Lung microvascular endothelial cell (primary cell): ENCODE results near the gene SERPINA7. TPM values are rescaled to one million over a fixed set of nuclear protein-coding genes. Genes with fewer than 3 reads are reported as not detected.
A peak's percentile ranks its signal among the peaks of the same experiment; 100 is the strongest.
"Not testable (repeated sequence)": the region's sequence is repeated elsewhere in the genome, so short reads cannot be mapped to it uniquely, and the experiment has no call there.

Experiments
- DNase-seq, 2 donors: peaks; one replicate each; pipeline versions ENCODE4 v3.0.0 to v3.0.0-alpha.2; 2010; ENCODE audit warnings: low read depth in 2 of 2
- total RNA-seq: library from RNA; depleted of rRNA; stranded (reverse); fragments of >200 nt; gene quantifications from 2 replicates; pipeline ENCODE4 v1.2.1, GENCODE V29; 2014

Gene SERPINA7
- total RNA-seq, result not detected in 2 replicates

GRCh38 chrX:106038625-106039024 lies at the start of gene SERPINA7:
Gene SERPINA7, minus strand, starts transcription at chrX:106038727. Its CDS starts 1,669 bp downstream, at chrX:106037058.
- no peak for DNase-seq

DNA sequence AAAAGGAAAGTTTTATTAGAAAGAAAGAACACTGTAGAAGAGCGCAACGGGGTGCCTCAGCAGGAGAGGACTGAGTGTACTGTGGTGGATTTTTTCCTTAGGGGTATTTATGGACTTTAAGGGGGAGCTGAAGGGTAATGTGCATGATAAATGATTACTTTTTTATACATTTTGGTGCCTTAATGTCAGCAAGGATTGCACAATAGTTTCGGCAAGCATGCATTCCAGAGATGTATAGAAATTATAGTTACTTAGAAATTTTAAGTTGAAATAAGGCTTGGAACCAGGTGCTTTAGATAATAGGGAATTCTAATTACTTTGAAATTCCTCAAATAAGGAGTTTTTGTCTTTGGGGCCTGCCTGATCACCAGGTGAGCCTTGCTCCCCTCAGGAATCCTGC lies 30.5 kb upstream of the SERPINA7 start:
- no peak for DNase-seq

- DNase-seq, result no peak
Observed at GRCh38 chrX:106050054-106050453, 11.5 kb upstream of the SERPINA7 start.

GRCh38 chrX:106042296-106042695 lies 3.8 kb upstream of the SERPINA7 start:
- no peak for DNase-seq

- no peak for DNase-seq
Observed at GRCh38 chrX:106040861-106041260, 2.3 kb upstream of the SERPINA7 start.

DNA sequence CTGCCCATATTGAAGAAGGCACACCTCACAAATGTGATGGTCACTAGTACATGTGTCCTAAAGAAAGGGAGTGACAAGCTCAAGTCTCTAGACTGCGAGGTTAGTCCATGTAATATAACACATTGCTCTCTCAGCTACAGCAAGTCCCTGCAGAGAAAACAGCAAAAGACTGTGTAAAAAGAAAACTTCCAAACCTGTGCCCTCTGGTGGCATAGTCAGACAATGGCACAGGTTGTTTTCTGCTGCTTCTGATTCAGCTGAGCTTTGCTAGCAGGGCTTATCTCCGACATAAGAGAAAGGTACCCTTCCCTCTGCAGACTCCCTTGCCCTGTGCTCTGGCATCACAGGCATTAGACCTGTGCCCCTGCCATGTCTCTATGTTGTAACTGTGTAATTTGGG lies 1.4 kb upstream of the SERPINA7 start:
- DNase-seq, result peak; percentile 9 to 14

DNA sequence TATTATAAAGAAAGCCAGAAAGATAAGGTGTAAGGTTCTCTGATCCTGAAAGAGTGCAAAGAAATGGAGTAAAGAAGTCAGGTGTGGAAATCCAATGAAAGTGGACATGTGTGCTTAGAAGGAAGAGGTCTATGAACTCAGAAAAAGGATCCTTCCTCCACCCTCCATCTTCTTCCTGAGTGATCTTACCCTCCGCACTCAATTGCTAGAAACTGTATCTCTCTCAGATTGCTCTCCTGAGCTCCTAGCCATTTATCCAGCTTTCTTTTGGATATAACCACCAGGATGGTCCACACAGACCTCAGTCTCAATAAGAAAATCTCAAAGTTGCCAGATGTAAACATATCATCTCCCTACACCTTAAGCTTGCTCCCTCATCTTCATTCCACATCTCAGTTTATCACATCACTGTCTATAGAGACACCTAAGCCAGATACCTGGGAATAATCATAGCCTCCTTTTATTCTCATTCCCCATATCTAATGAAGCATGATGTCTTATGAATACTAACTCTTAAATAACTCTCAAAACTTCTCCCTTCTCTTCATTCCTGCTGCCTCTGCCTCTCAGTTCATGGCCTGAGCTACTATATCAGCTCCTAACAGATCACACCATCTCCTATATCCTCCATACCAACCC lies 573 bp downstream of the SERPINA7 start:
- DNase-seq, result no peak

DNA sequence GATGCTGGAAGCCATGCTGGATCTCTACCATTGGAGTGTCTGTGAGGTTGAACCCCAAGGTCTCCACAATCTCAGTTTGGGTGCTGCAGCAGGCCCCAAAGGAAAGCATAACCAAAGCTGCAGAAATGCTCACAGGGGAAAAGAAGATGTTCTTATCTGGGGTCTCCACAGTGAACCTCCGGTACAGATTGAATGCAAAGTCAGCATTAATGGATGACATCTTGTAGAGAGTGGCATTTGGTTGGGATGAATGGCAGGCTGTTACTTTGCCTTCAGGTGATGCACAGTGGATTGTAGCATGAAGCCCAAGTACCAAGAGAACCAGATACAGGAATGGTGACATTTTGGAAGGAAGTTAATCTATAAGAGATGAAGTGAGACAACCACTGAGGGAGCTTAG lies 1.8 kb downstream of the SERPINA7 start:
- no peak for DNase-seq

- DNase-seq, result no peak
Observed at GRCh38 chrX:106035064-106035463, 3.5 kb downstream of the SERPINA7 start.

DNA sequence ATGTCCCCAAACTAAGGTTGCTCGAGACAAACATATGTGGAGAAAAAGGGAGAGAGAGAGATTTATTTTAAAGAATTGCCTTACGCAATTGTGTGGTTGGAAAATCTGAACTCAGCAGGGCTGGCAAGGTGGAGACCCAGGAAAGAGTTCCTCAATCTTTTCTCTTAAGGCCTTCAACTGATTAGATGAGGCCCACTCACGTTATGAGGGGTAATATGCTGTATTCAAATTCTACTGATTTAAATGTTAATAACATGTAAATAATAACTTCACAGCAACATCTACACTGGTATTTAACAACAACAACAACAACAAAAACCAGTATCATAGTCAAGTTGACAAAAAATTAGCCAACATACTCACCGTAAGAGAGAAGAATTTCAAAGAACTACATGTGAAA lies 14.6 kb downstream of the SERPINA7 start:
- no peak for DNase-seq

DNA sequence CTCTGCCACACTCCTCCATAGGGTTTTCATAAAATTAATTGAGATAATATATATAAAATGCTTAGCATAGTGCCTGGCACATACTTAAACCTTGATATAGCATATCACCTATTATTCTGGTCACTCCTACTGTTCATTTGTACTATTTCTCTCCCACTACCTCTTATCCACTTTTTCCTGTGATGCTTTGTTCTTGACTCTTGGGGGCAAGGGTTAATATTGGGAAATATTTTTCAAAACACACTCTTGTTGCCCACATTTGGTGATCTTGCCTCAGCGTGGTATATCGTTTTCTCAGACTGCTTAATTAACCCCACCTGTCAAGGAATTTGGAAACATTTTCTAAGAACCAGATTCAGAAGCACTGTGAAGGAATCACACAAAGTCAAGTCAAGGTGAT lies 16.3 kb downstream of the SERPINA7 start:
- no peak for DNase-seq

DNA sequence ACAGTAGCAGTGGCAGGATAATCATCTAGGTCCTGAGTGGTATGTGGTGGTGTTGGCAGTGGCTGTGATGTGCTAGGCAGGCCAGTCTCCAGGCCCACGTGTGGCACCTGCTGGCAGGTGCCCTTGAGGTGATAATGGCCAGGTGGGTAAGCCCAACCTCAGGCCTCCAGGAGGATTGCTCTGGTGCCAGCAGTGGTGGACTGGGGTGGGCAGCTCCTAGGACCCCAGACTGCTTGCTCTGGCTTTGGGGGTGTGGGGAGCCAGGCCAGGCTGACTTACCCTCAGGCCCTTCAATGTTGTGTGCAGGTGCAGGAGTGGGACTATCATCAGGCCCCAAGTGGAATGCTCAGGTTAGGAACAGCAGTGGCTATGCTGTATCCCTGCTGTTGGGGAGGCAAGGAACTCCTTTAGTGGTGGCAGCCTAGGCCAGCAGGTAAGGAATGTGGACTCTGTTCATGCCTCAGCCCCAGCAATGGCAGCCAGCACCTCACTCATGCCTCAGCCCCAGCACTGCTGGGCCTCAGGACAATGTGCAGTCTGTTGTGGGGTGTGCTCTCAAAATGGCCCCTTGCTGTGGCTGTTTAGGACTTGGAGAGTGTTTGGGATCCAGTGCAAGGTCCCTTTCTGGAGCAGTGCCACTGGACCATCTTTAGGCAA lies 24.3 kb downstream of the SERPINA7 start:
- no peak for DNase-seq

- DNase-seq, result no peak
Observed at GRCh38 chrX:106009145-106009544, 29.4 kb downstream of the SERPINA7 start.

DNA sequence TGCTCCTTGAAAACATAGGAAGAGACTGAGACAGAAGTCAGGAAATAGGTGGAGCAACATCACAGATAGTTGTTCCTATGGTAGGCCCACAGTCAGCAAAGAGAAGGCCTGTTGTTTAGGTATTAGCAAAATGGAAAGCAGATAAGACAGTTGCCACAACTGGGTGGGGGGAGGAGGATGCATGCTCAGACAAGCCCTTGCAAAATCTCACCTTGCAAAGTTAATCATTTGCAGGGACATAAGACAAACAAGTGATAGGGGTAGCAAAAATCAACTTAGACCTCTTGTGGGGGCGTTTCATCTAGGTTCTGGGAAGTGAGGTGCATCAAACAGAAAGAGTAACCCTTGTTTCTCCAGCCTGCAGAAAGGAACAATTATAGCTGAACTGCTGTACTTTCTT lies 30.7 kb downstream of the SERPINA7 start:
- DNase-seq, result no peak

DNA sequence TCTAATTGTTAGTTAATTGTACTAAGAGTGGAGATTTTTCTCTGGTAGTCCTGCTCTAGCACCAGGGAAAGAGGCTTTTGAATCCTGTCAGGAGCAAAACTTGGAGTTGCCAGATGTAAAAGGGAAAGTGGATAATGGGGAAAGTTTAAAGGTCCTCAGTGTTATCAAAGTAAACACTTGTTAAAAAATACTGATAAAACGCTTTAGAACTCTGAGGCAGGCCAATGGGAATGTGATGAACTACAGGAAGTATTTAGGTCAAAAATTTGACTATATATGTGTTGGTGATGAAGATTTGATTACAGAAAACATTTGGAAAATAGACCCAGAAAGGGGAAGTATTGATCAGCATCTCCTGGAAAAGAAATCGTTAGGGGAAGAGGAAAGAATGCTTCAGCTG lies 32.8 kb downstream of the SERPINA7 start:
- no peak for DNase-seq

- DNase-seq, result not testable (repeated sequence)
Observed at GRCh38 chrX:106000609-106001008, 37.9 kb downstream of the SERPINA7 start.

GRCh38 chrX:106000203-106000602 lies 38.3 kb downstream of the SERPINA7 start:
- DNase-seq, result no peak

GRCh38 chrX:105999294-105999693 lies 39.2 kb downstream of the SERPINA7 start:
- no peak for DNase-seq

DNA sequence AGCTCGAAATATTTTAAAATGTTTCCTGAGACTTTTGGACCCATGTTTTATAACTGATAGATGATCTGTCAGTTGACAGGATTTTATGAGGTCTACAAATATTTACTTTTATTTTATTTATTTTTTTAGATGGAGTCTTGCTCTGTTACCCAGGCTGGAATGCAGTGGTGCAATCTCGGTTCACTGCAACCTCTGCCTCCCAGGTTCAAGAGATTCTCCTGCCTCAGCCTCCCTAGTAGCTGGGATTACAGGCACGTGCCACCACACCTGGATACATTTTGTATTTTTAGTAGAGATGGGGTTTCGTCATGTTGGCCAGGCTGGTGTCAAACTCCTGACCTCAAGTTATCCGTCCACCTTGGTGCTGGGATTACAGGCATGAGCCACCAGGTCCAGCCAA lies 50.0 kb downstream of the SERPINA7 start:
- DNase-seq, result not testable (repeated sequence)
